Lower lobe of right lung (tissue), 2 donors: Measurements from ENCODE around the gene SLC22A16. TPM values are rescaled to one million over a fixed set of nuclear protein-coding genes. Genes with fewer than 3 reads are reported as not detected.
A peak's percentile ranks its signal among the peaks of the same experiment; 100 is the strongest.
"Not testable (repeated sequence)": the region's sequence is repeated elsewhere in the genome, so short reads cannot be mapped to it uniquely, and the experiment has no call there.

ENCODE experiments used
- ATAC-seq, 2 donors: fragments of 200-7000 bp; cut with Tn5 transposase; one replicate each; pipeline ENCODE4 v1.9.1; 2020 to 2022; ENCODE audit warnings: mild to moderate bottlenecking in 2 of 2, moderate library complexity in 2 of 2
- DNase-seq: peaks from one replicate; pipeline ENCODE4 v3.0.0-alpha.2; 2020
- H3K27ac ChIP-seq: fragments of 200-600 bp; one replicate; pipeline ENCODE4 v1.8.0; 2022
- H3K27me3 ChIP-seq: fragments of 200-600 bp; one replicate; pipeline ENCODE4 v1.8.0; 2022; ENCODE audit warnings: low read depth
- H3K36me3 ChIP-seq: fragments of 200-600 bp; one replicate; pipeline ENCODE4 v1.8.0; 2022; ENCODE audit warnings: mild to moderate bottlenecking
- H3K4me1 ChIP-seq: fragments of 200-600 bp; one replicate; pipeline ENCODE4 v1.8.0; 2022
- H3K4me3 ChIP-seq: fragments of 200-600 bp; one replicate; pipeline ENCODE4 v1.8.0; 2022; ENCODE audit warnings: mild to moderate bottlenecking
- H3K9me3 ChIP-seq: fragments of 200-600 bp; one replicate; pipeline ENCODE4 v1.8.0; 2022
- CTCF ChIP-seq: fragments of 200-600 bp; IDR thresholded peaks from one replicate; pipeline ENCODE4 v1.8.0; 2022; ENCODE audit warnings: antibody characterized with exemption, mild to moderate bottlenecking
- intact Hi-C: fragments of 100-400 bp; cut with DNase I; formaldehyde crosslinking; loops from one replicate; pipeline ENCODE4 v1.11.0; 2022
- total RNA-seq: library from RNA; stranded (reverse); fragmentation: NEBNext Ultra II Directional; extraction: Animal tissue kit (Norgen Biotek cat#: 25700); gene quantifications from one replicate; pipeline ENCODE4 v1.2.1, GENCODE V29; 2021
- donor health status: DM: no; HTN: yes; CAD: no; lungs with severe emphysema.

SLC22A16 gene
- total RNA-seq, 1 donor from 2014 or later, result 0.80 TPM

DNA sequence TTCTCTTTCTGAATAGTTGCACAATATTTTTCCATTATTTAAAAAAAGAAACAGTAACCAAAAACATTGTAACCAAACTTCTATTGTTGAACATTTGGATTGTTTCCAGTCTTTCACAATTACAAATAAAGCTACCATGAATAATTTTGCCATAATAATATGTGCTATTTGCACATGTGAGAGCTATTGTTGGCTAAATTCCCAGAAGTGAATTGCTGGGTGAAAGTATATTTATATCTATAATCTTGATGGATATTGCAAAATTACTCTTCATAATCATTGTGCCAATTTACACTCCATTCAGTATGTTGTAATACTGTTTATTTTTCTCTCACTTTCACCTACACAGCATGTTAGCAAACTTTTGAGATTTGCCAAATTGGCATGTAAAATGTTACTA, 36.6 kb upstream of the SLC22A16 start:
- Histone ChIP-seq H3K27ac (no peak overlapping the region), H3K27me3 (no peaks in the 10 kb centered on the region), H3K4me1 (no peaks in the 10 kb centered on the region), H3K4me3 (no peak overlapping the region), H3K36me3 (no peaks in the 10 kb centered on the region), H3K9me3 (no peaks in the 10 kb centered on the region)
- ATAC-seq (no peak), DNase-seq (no peak)
- intact Hi-C loops, result no loop called here
- TF ChIP-seq CTCF, result no peak

GRCh38 chr6:110512549-110512948, 36.1 kb upstream of the SLC22A16 start:
- H3K36me3 ChIP-seq, H3K4me1 ChIP-seq, H3K9me3 ChIP-seq, H3K27ac ChIP-seq, H3K27me3 ChIP-seq, H3K4me3 ChIP-seq, DNase-seq, ATAC-seq, intact Hi-C loops: not testable (repeated sequence)

DNA sequence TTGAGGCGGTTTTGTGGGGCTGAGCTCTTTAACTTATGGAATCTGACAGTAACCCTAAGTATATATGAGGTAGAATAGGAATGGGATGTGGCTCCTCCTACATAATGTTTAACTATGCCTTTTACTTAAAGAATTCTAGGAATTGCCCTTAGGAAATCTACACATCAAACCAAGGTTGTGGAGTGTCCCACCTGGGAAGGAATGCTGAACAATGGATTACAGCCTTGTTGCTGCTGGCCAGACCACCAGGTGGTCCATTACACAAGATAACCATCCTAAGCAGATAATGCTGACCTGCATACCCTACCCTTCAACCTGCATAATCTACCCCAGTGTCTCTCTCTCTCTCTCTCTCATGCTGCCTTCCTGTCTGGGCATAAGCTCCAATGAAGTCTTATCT, 35.0 kb upstream of the SLC22A16 start:
- no peak overlapping the region for H3K4me3 ChIP-seq
- no peaks in the 10 kb centered on the region for H3K27me3 ChIP-seq
- no peak overlapping the region for H3K27ac ChIP-seq
- no peaks in the 10 kb centered on the region for H3K4me1 ChIP-seq
- ATAC-seq, result no peak
- H3K9me3 ChIP-seq, result no peaks in the 10 kb centered on the region
- no peaks in the 10 kb centered on the region for H3K36me3 ChIP-seq
- intact Hi-C loops, result no loop called here
- TF ChIP-seq CTCF, result no peak
- no peak for DNase-seq

DNA sequence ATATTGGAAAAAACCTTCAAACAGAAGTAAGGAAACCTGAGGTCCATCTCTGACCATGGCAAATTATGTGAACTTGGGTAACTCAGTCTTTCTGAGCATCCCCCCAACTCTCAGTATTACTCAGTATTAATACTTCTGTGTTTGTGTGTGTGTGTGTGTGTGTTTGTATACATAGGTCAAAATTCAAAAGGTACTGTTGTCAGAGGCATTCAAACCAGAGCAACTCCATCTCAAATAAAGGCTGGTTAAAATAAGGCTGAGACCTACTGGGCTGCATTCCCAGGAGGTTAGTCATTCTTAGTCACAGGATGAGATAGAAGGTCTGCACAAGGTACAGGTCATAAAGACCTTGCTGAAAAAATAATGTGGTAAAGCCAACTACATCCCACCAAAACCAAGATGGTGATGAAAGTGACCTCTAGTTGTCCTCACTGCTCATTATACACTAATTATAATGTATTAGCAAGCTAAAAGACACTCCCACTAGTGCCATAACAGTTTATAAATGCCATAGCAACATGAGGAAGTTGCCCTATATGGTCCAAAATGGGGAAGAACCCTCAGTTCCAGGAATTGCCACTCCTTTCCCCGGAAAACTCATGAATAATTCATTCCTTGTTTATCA, 33.3 kb upstream of the SLC22A16 start:
- Histone ChIP-seq H3K9me3 (no peaks in the 10 kb centered on the region), H3K4me1 (no peaks in the 10 kb centered on the region), H3K27me3 (no peaks in the 10 kb centered on the region), H3K4me3 (no peak overlapping the region), H3K27ac (no peak overlapping the region), H3K36me3 (no peaks in the 10 kb centered on the region)
- TF ChIP-seq CTCF, result no peak
- intact Hi-C loops, result no loop called here
- DNase-seq (no peak), ATAC-seq (peak; percentile 35 to 58)

DNA sequence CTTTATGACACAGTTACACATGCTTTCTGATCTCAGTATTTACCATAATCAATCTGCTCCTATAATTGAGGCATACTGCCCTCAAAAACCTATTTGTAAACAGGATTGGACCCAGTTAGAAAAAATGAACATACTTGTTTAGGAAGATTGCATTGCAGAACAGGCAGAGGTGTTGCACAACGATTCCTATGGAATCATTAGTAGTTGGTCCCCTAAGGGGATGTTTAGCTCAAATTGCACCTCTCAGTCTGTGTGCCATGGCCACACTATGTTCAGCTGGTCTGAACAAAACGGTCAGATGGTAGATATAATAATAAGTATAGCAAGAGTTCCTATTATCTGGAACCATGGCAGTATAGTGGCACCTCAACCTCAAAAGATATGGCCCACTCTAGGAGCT, 28.5 kb upstream of the SLC22A16 start:
- ATAC-seq, H3K9me3 ChIP-seq, intact Hi-C loops, H3K36me3 ChIP-seq, DNase-seq, H3K4me1 ChIP-seq, H3K27ac ChIP-seq, H3K27me3 ChIP-seq, H3K4me3 ChIP-seq: not testable (repeated sequence)

DNA sequence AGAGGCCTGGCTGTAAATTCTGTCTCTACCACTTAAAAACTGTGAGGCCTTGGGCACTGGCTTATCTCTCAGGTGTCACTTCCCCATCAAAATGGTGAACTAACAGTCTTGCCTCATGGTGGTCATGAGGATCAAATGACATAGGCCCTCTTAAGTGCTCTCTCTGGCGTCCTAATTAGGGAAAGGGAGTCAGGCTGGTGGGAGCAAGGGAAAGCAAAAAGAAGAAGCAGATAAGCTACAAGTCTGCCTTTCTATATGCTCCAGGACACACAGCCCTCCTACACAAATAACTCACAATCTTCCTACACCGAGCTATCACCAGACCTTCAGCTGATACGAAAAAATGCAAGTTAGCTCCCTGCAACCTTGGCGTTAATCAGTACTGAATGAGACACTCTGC, 19.5 kb upstream of the SLC22A16 start:
- intact Hi-C loops, result no loop called here
- no peak for TF ChIP-seq CTCF
- no peak overlapping the region for H3K27ac ChIP-seq
- H3K4me3 ChIP-seq, result no peak overlapping the region
- H3K4me1 ChIP-seq, result no peaks in the 10 kb centered on the region
- H3K36me3 ChIP-seq, result no peaks in the 10 kb centered on the region
- H3K27me3 ChIP-seq, result no peaks in the 10 kb centered on the region
- H3K9me3 ChIP-seq, result no peaks in the 10 kb centered on the region
- no peak for DNase-seq
- no peak for ATAC-seq
